Erythroblast (primary cell): ENCODE results near the gene GSC2.

Source experiments
- GATA1 ChIP-seq: IDR thresholded peaks from 2 replicates; pipeline ENCODE4 v1.6.1; 2011; ENCODE audit warnings: low read depth, mild to moderate bottlenecking, control low read depth, low read length, moderate library complexity
- POLR2A ChIP-seq: IDR thresholded peaks from 2 replicates; pipeline ENCODE4 v1.6.1; 2011; ENCODE audit warnings: mild to moderate bottlenecking, low read length

GRCh38 chr22:19169002-19169946 lies 19.2 kb upstream of the GSC2 start:
- no peak for TF ChIP-seq POLR2A
- no peak for TF ChIP-seq GATA1
